Kidney epithelial cell (primary cell): ENCODE results near the gene HSFX3. TPM values are rescaled to one million over a fixed set of nuclear protein-coding genes. Genes with fewer than 3 reads are reported as not detected.
"Not testable (repeated sequence)": the region's sequence is repeated elsewhere in the genome, so short reads cannot be mapped to it uniquely, and the experiment has no call there.

Source experiments
- DNase-seq: peaks from one replicate; pipeline ENCODE4 v3.0.0-alpha.2; 2010; ENCODE audit warnings: low read depth
- H3K27me3 ChIP-seq: 2 replicates; pipeline ENCODE4 v1.6.0; 2011; ENCODE audit warnings: low read length; ENCODE audit not compliant: control insufficient read depth, insufficient read depth
- H3K36me3 ChIP-seq: 2 replicates; pipeline ENCODE4 v1.5.1; 2011; ENCODE audit warnings: low read length; ENCODE audit not compliant: control insufficient read depth, insufficient read depth
- H3K4me3 ChIP-seq: 2 replicates; pipeline ENCODE4 v1.5.1; 2011; ENCODE audit warnings: low read depth, mild to moderate bottlenecking, control low read depth, low read length
- CTCF ChIP-seq: IDR thresholded peaks from 2 replicates; pipeline ENCODE4 v1.5.1; 2011; ENCODE audit warnings: mild to moderate bottlenecking, moderate library complexity, low read length, control low read depth, inconsistent platforms; ENCODE audit not compliant: insufficient read depth, poor library complexity, severe bottlenecking
- total RNA-seq: library from RNA; depleted of rRNA; stranded (reverse); fragments of >200 nt; gene quantifications from 2 replicates; pipeline ENCODE4 v1.2.3, GENCODE V29; 2015

Gene HSFX3, protein sequence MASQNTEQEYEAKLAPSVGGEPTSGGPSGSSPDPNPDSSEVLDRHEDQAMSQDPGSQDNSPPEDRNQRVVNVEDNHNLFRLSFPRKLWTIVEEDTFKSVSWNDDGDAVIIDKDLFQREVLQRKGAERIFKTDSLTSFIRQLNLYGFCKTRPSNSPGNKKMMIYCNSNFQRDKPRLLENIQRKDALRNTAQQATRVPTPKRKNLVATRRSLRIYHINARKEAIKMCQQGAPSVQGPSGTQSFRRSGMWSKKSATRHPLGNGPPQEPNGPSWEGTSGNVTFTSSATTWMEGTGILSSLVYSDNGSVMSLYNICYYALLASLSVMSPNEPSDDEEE
- not detected in 2 replicates for total RNA-seq

- not testable (repeated sequence) for H3K27me3 ChIP-seq, H3K36me3 ChIP-seq, DNase-seq, H3K4me3 ChIP-seq
Measured at GRCh38 chrX:149549701-149550100, at the start of gene HSFX3. TSS of gene HSFX3 (minus strand) at chrX:149549924. CDS start at chrX:149549852, 72 bp downstream.

GRCh38 chrX:149598603-149599002 is 48.9 kb upstream of the HSFX3 start:
- H3K27me3 ChIP-seq, DNase-seq, H3K4me3 ChIP-seq, H3K36me3 ChIP-seq: not testable (repeated sequence)

GRCh38 chrX:149595943-149596342 is 46.2 kb upstream of the HSFX3 start:
- H3K27me3 ChIP-seq, DNase-seq, H3K36me3 ChIP-seq, H3K4me3 ChIP-seq: not testable (repeated sequence)

GRCh38 chrX:149595214-149595613 is 45.5 kb upstream of the HSFX3 start, which contains the start of gene HSFX2:
TSS of gene HSFX2 (minus strand) at chrX:149595314. CDS start at chrX:149594700, 614 bp downstream.
- not testable (repeated sequence) for H3K27me3 ChIP-seq, H3K36me3 ChIP-seq, H3K4me3 ChIP-seq, DNase-seq

DNA sequence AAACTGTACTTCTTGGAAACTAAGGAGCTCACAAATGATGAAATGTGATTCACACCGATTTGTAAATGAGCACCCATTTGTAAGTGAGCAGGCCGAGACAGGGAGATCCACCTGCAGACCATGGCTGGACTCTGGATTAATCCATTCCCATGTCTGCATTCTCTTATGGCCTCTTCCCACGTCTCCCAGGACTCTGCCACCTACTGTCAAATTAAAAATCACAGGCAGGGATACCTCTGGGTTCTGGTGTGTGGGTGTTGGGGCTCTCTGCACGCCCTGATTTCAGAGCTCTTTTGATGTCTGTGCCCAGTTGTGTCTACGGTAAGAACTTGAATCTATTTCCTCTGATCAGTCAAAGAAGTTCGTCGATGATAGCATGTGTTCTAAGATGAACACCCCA is 41.3 kb upstream of the HSFX3 start:
- not testable (repeated sequence) for DNase-seq, H3K27me3 ChIP-seq, H3K4me3 ChIP-seq, H3K36me3 ChIP-seq

GRCh38 chrX:149587359-149587758 is 37.6 kb upstream of the HSFX3 start, which contains the start of gene MAGEA9B:
TSS of gene MAGEA9B (minus strand) at chrX:149587459. CDS start at chrX:149583179, 4,280 bp downstream.
- not testable (repeated sequence) for DNase-seq, H3K4me3 ChIP-seq, H3K36me3 ChIP-seq, H3K27me3 ChIP-seq

DNA sequence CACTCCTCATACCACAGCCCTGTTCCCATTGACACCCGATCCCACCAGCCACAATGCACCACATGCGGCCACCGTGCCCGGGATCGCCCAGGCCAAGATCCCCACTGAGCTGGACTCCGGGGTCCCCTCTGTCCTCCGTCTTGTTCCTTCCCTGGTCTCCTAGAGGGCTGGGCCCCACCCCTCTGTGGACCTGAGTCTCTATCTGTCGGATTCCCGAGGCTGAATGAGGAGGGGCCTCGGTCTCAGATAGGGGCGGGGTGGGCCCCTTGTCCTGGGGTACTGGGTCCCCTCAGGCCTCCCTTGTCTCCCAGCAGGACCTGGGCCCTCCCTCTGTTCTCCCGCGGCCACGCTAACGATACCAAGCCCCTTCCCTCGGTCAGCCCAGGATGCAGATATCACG is 35.9 kb upstream of the HSFX3 start:
- H3K4me3 ChIP-seq, DNase-seq, H3K36me3 ChIP-seq, H3K27me3 ChIP-seq: not testable (repeated sequence)

DNA sequence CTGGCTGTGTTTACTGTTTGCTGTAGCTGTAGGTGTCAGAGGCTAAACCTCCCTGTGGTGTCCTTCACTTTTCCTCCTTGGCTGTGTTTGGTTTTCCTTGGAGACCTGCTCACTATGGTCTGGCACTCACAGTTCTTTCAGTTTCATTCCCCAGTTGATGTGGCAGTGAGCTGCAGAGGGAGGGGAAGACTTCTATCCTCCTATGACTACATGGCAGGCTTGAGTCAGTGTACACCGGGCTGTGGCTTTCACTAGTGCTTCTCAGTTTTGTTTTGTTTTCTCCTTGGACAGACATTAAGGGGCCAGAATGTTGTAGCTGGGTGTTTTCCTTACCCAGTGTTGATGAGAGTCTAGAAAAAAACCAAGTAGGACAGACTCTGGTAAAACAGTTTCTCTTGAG is 23.7 kb upstream of the HSFX3 start:
- not testable (repeated sequence) for DNase-seq, H3K36me3 ChIP-seq, H3K27me3 ChIP-seq, H3K4me3 ChIP-seq

DNA sequence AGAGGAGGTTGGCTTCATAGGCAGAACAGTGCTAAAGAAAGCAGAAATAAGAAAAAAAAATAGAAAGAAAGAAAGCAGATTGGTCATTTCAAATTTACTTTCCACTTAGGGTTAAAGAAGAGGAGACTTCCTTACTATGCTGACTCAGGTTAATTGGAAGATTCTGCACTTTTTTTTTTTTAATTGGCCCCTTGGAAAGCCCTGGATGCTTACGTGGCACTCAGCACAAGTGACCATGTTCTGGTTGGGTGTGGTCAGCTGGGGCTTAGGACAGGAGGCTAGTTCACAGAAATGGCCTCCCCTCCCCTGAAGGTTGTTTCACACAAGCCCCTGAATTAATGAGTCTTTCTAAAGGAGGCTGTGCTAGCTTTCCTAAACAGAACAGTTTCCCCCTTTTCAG is 23.0 kb upstream of the HSFX3 start:
- H3K36me3 ChIP-seq = no peaks in the 10 kb centered on the region
- TF ChIP-seq CTCF = no peak

DNA sequence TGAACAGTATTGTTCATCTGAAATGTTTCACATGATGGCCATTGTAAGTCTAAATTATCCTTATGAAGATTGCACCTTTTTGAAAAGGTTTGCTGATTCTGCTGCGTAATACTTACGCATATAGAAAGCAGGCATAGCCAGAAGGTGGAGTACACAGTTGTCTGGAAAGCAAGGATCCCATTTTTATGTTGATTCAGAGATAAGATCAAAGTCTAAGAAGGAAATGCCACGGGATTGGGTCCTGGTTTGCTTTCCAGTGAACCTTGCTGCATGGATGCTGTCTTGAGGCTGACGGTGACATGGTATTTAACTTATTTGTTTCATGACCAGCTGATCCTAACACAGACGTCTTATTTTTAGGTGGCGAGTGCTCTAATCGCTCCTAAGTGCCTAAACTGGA is 22.0 kb upstream of the HSFX3 start:
- TF ChIP-seq CTCF = no peak
- Histone ChIP-seq H3K27me3 (no peaks in the 10 kb centered on the region), H3K36me3 (no peaks in the 10 kb centered on the region), H3K4me3 (no peak overlapping the region)
- DNase-seq = no peak

More for the DNA sequence above, 23.0 kb upstream of the HSFX3 start:
- no peak for DNase-seq
- H3K27me3 ChIP-seq = no peaks in the 10 kb centered on the region
- no peak overlapping the region for H3K4me3 ChIP-seq
